SK-N-MC (cell line): ENCODE measurements around the gene FHAD1.

Experiments
- DNase-seq: peaks from one replicate; pipeline ENCODE4 v3.0.0-alpha.2; 2011; ENCODE audit warnings: low read depth, low spot score
- H3K27ac ChIP-seq: fragments of 200-600 bp; sonication (generic); 2 replicates; pipeline ENCODE4 v1.5.1; 2016; ENCODE audit warnings: mixed run types
- H3K36me3 ChIP-seq: fragments of 200-600 bp; sonication (generic); 2 replicates; pipeline ENCODE4 v1.6.1; 2017; ENCODE audit warnings: antibody characterized with exemption, low read length, mixed read lengths; ENCODE audit not compliant: insufficient read depth
- H3K4me3 ChIP-seq: fragments of 200-600 bp; sonication (generic); 2 replicates; pipeline ENCODE4 v1.5.1; 2016
- H3K9ac ChIP-seq: fragments of 200-600 bp; sonication (generic); 2 replicates; pipeline ENCODE4 v1.8.0; 2017; ENCODE audit warnings: mixed run types, mixed read lengths; ENCODE audit not compliant: insufficient read length
- H3K9me3 ChIP-seq: fragments of 200-600 bp; sonication (generic); 2 replicates; pipeline ENCODE4 v1.6.1; 2017; ENCODE audit warnings: low read depth, mild to moderate bottlenecking, antibody characterized with exemption, low read length, moderate library complexity, mixed read lengths
- EZH2 ChIP-seq: fragments of 200-600 bp; sonication (generic); IDR thresholded peaks from one replicate; pipeline ENCODE4 v1.6.1; 2017; ENCODE audit warnings: antibody characterized with exemption
- FOXP2 ChIP-seq: optimal IDR thresholded peaks from 2 replicates; pipeline ENCODE3; 2011; ENCODE audit warnings: mild to moderate bottlenecking, moderate library complexity; ENCODE audit not compliant: insufficient read depth; ENCODE audit errors: extremely low read length, control extremely low read depth
- POLR2AphosphoS5 ChIP-seq: IDR thresholded peaks from 2 replicates; pipeline ENCODE4 v1.6.1; 2012; ENCODE audit warnings: mild to moderate bottlenecking, low read depth, low read length, borderline replicate concordance

FHAD1 gene

GRCh38 chr1:15402809-15403450, 155.9 kb downstream of the FHAD1 start:
- no peak overlapping the region for H3K4me3 ChIP-seq
- no peak overlapping the region for H3K27ac ChIP-seq
- TF ChIP-seq FOXP2 (no peak), POLR2AphosphoS5 (no peak), EZH2 (no peak)
- no peak overlapping the region for H3K9ac ChIP-seq
- DNase-seq, result no peak
- H3K36me3 ChIP-seq, result no peaks in the 10 kb centered on the region
- no peaks in the 10 kb centered on the region for H3K9me3 ChIP-seq

GRCh38 chr1:15403962-15404580, 157.0 kb downstream of the FHAD1 start:
- Histone ChIP-seq H3K36me3 (no peaks in the 10 kb centered on the region), H3K9me3 (no peaks in the 10 kb centered on the region), H3K9ac (no peak overlapping the region), H3K27ac (no peak overlapping the region), H3K4me3 (no peak overlapping the region)
- DNase-seq, result no peak
- TF ChIP-seq POLR2AphosphoS5 (no peak), FOXP2 (no peak)

- no peak for DNase-seq
- H3K36me3 ChIP-seq, result no peaks in the 10 kb centered on the region
- H3K9ac ChIP-seq, result no peak overlapping the region
- no peak overlapping the region for H3K27ac ChIP-seq
- no peaks in the 10 kb centered on the region for H3K9me3 ChIP-seq
- TF ChIP-seq FOXP2, result no peak
- TF ChIP-seq POLR2AphosphoS5, result no peak
- no peak for TF ChIP-seq EZH2
- no peak overlapping the region for H3K4me3 ChIP-seq
Observed at GRCh38 chr1:15405106-15405850, 158.3 kb downstream of the FHAD1 start.

- TF ChIP-seq EZH2 (no peak), FOXP2 (no peak)
- H3K9me3 ChIP-seq, result no peaks in the 10 kb centered on the region
- H3K4me3 ChIP-seq, result no peak overlapping the region
- H3K36me3 ChIP-seq, result no peaks in the 10 kb centered on the region
- no peak overlapping the region for H3K27ac ChIP-seq
- no peak overlapping the region for H3K9ac ChIP-seq
- no peak for DNase-seq
Observed at GRCh38 chr1:15406614-15407559, 159.9 kb downstream of the FHAD1 start.

- no peak overlapping the region for H3K4me3 ChIP-seq
- no peak overlapping the region for H3K27ac ChIP-seq
- no peak for DNase-seq
- H3K36me3 ChIP-seq, result no peaks in the 10 kb centered on the region
- TF ChIP-seq FOXP2 (no peak), EZH2 (no peak), POLR2AphosphoS5 (no peak)
- H3K9me3 ChIP-seq, result no peaks in the 10 kb centered on the region
- H3K9ac ChIP-seq, result no peak overlapping the region
Observed at GRCh38 chr1:15407580-15407979, 160.6 kb downstream of the FHAD1 start.

- Histone ChIP-seq H3K4me3 (peak overlapping the region; percentile 89), H3K9me3 (no peaks in the 10 kb centered on the region), H3K36me3 (no peaks in the 10 kb centered on the region), H3K27ac (no peak overlapping the region), H3K9ac (no peak overlapping the region)
- DNase-seq, result no peak
- TF ChIP-seq FOXP2 (no peak), EZH2 (no peak), POLR2AphosphoS5 (no peak)
Observed at GRCh38 chr1:15408890-15409387, 161.9 kb downstream of the FHAD1 start.

GRCh38 chr1:15409388-15410222, 162.6 kb downstream of the FHAD1 start, which contains the start of gene EFHD2:
TSS of gene EFHD2 (plus strand) at chr1:15409888. CDS start at chr1:15409972, 84 bp downstream.
- DNase-seq, result no peak
- H3K27ac ChIP-seq, result no peak within 1 kb of the TSS
- H3K9me3 ChIP-seq, result no peaks in the 10 kb centered on the region
- H3K9ac ChIP-seq, result peak within 1 kb of the TSS; percentile 80
- peak within 1 kb of the TSS; percentile 89 for H3K4me3 ChIP-seq
- peak; percentile 48; the same call in 1 of the 2 replicates for TF ChIP-seq POLR2AphosphoS5
- TF ChIP-seq EZH2, result no peak
- TF ChIP-seq FOXP2, result peak; percentile 54
- no peaks in the 10 kb centered on the region for H3K36me3 ChIP-seq
